Gastroesophageal sphincter (tissue), 4 donors: ENCODE measurements around the gene ZNF777. TPM values are rescaled to one million over a fixed set of nuclear protein-coding genes. Genes with fewer than 3 reads are reported as not detected.

Experiments used
- ATAC-seq: fragments of 150-250 bp; one replicate; pipeline ENCODE4 v1.9.1; 2016; ENCODE audit warnings: mild to moderate bottlenecking, moderate library complexity
- H3K27ac ChIP-seq, 4 donors: fragments of 200-600 bp; sonication (generic) in 3 of 4; 1 replicate in 3 of 4; 2 replicates in 1 of 4; pipeline ENCODE4 v1.5.1; 2016 to 2019
- H3K27me3 ChIP-seq: fragments of 200-600 bp; sonication (generic); one replicate; pipeline ENCODE4 v1.5.1; 2019
- H3K36me3 ChIP-seq, 2 donors: fragments of 200-600 bp; sonication (generic); one replicate each; pipeline ENCODE4 v1.5.1; 2019; ENCODE audit warnings: control low read depth in 1 of 2
- H3K4me1 ChIP-seq, 3 donors: fragments of 200-600 bp; sonication (generic); 1 replicate in 2 of 3; 2 replicates in 1 of 3; pipeline ENCODE4 v1.5.1; 2016 to 2019; ENCODE audit warnings: control low read depth in 2 of 3
- H3K4me3 ChIP-seq, 2 donors: fragments of 200-600 bp; sonication (generic); one replicate each; pipeline ENCODE4 v1.5.1; 2019; ENCODE audit warnings: mild to moderate bottlenecking in 1 of 2, moderate library complexity in 1 of 2
- H3K9me3 ChIP-seq, 3 donors: fragments of 200-600 bp; sonication (generic); one replicate each; pipeline ENCODE4 v1.5.1; 2017 to 2019; ENCODE audit warnings: control low read depth in 2 of 3
- EP300 ChIP-seq: sonication (generic); formaldehyde crosslinking; IDR thresholded peaks from one replicate; pipeline ENCODE4 v1.6.1; 2017; ENCODE audit warnings: antibody characterized with exemption, mild to moderate bottlenecking
- POLR2A ChIP-seq, 2 donors: fragments of 450-650 bp; IDR thresholded peaks; one replicate each; pipeline ENCODE4 v1.6.1; 2017; ENCODE audit warnings: antibody characterized with exemption in 2 of 2, mild to moderate bottlenecking in 2 of 2, moderate library complexity in 1 of 2
- POLR2AphosphoS5 ChIP-seq: sonication (generic); formaldehyde crosslinking; IDR thresholded peaks from one replicate; pipeline ENCODE4 v1.6.1; 2017; ENCODE audit warnings: antibody characterized with exemption
- whole genome bisulfite sequencing, 2 donors: methylation state at CpG; one replicate each; pipeline ENCODE4 v1.1.5; 2018; ENCODE audit warnings: low coverage in 1 of 2; 5-methylcytosine and 5-hydroxymethylcytosine counted together
- total RNA-seq, 4 donors: library from RNA; depleted of rRNA; stranded (reverse); fragments of >200 nt; gene quantifications; one replicate each; pipeline ENCODE4 v1.1.0, GENCODE V29; 2016
- TF ChIP-seq, protein P1 (sequence below), 4 experiments: fragments of 200-600 bp in 2 of 4; fragments of 450-650 bp in 2 of 4; sonication (generic) in 1 of 4; IDR thresholded peaks; one replicate each; pipeline ENCODE4 v1.5.1; 2017 to 2019; ENCODE audit warnings: antibody characterized with exemption in 4 of 4, mild to moderate bottlenecking in 2 of 4, moderate library complexity in 2 of 4

ZNF777 gene
- total RNA-seq, 4 donors from 2014 or later = 6.1 to 16.1 (median 9.9) TPM

DNA sequence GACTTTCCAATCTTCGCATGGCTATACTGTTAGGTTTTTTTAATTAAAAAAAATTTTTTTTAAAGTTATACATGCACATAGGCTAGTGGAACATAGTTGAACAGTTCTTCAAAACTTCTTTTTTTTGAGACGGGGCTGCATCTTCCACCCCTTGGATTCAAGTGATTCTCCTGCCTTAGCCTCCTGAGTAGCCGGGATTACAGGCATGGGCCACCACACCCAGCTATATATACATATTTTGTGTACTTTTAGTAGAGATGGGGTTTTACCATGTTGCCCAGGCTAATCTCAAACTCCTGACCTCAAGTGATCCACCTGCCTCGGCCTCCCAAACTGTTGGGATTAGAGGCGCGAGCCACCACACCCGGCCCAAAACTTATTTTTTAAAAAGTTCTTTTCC is 17.3 kb downstream of the ZNF777 start:
- no peaks in the 10 kb centered on the region for H3K9me3 ChIP-seq
- no peaks in the 10 kb centered on the region for H3K4me1 ChIP-seq
- WGBS, 2 donors = 90 to 97% methylated on average over 6 to 7 of the region's 7 CpGs
- no peak for ATAC-seq
- H3K27ac ChIP-seq = no peak overlapping the region
- H3K27me3 ChIP-seq = no peaks in the 10 kb centered on the region
- H3K36me3 ChIP-seq = peaks cover 0 to 59% of the 10 kb centered on the region in 2 donors
- TF ChIP-seq EP300 (no peak), POLR2AphosphoS5 (no peak), POLR2A (IDR thresholded peaks at IDR 0.05) (no peak)
- TF ChIP-seq, protein P1, sequence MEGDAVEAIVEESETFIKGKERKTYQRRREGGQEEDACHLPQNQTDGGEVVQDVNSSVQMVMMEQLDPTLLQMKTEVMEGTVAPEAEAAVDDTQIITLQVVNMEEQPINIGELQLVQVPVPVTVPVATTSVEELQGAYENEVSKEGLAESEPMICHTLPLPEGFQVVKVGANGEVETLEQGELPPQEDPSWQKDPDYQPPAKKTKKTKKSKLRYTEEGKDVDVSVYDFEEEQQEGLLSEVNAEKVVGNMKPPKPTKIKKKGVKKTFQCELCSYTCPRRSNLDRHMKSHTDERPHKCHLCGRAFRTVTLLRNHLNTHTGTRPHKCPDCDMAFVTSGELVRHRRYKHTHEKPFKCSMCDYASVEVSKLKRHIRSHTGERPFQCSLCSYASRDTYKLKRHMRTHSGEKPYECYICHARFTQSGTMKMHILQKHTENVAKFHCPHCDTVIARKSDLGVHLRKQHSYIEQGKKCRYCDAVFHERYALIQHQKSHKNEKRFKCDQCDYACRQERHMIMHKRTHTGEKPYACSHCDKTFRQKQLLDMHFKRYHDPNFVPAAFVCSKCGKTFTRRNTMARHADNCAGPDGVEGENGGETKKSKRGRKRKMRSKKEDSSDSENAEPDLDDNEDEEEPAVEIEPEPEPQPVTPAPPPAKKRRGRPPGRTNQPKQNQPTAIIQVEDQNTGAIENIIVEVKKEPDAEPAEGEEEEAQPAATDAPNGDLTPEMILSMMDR (IDR thresholded peaks at IDR 0.05) = no peak
- no peak overlapping the region for H3K4me3 ChIP-seq

DNA sequence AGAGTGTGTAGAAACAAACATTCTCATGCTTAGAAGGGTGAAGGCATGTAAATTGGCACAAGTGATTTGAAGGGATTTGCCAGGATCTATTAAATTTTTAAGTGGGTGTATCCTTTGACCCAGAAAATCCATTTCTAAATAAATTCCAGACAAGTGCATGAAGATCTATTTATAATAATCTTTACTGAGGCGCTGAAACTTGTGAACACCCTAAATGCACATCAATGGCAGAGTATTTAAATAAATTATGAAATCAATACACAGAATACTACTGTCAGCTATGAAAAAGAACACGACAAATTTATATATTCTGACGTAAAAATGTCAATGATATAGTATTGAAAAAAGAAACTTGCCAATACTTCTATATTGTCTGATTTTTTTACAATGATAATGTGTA is 17.9 kb downstream of the ZNF777 start:
- TF ChIP-seq, protein P1 (IDR thresholded peaks at IDR 0.05) = no peak
- no peak for TF ChIP-seq POLR2AphosphoS5
- TF ChIP-seq EP300 = no peak
- no peak for TF ChIP-seq POLR2A (IDR thresholded peaks at IDR 0.05)
- WGBS, 2 donors = 76 to 89% methylated on average over 3 of the region's 3 CpGs
- Histone ChIP-seq H3K4me3 (no peak overlapping the region), H3K9me3 (no peaks in the 10 kb centered on the region), H3K27ac (no peak overlapping the region), H3K27me3 (no peaks in the 10 kb centered on the region), H3K36me3 (peaks cover 0 to 53% of the 10 kb centered on the region in 2 donors), H3K4me1 (no peaks in the 10 kb centered on the region)
- ATAC-seq = no peak

DNA sequence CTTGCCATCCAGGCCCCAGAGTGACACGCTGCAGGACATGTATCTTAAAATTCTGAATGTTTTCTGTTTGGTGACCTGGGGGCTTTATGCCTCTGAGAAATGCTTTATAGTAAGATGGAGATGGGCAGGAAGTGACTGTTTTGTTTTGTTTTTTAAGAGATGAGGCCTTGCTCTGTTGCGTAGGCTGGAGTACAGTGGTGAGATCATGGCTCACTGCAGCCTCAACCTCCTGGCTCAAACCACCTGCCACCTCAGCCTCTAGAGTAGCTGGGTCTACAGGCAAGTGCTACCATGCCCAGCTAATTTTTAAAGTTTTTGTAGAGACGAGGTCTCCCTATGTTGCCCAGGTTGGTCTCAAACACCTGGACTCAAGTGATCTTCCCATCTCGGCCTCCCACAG is 20.6 kb downstream of the ZNF777 start:
- no peaks in the 10 kb centered on the region for H3K4me1 ChIP-seq
- no peak for TF ChIP-seq EP300
- TF ChIP-seq POLR2AphosphoS5 = no peak
- no peak for TF ChIP-seq POLR2A (IDR thresholded peaks at IDR 0.05)
- TF ChIP-seq, protein P1 (IDR thresholded peaks at IDR 0.05) = no peak
- H3K36me3 ChIP-seq = peaks cover 0 to 42% of the 10 kb centered on the region in 2 donors
- ATAC-seq = no peak
- H3K27ac ChIP-seq = no peak overlapping the region
- WGBS, 2 donors = 62 to 100% methylated on average over 2 of the region's 4 CpGs
- no peaks in the 10 kb centered on the region for H3K27me3 ChIP-seq
- H3K9me3 ChIP-seq = no peaks in the 10 kb centered on the region
- no peak overlapping the region for H3K4me3 ChIP-seq

DNA sequence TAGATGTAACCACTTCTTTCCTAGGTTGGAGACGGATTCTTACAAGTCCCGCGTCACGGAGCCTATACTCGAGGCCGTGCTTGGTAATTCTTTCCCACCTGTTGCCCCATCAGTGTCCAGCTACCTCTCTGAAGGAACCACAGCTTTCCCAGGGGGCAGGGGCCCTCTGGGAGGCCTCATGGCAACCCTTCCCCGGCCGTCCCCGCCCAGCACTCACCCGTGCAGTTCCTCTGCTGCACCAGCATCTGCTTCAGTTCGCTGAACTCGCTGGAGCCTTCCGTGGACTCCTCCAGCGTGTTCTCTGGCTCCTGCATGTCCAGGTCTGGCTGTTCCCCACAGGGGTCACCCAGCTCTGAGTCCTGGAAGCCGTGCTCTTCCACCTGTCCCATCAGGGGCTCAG is 24.5 kb downstream of the ZNF777 start:
- TF ChIP-seq, protein P1 (IDR thresholded peaks at IDR 0.05) = no peak
- TF ChIP-seq POLR2A (IDR thresholded peaks at IDR 0.05) (no peak), EP300 (no peak), POLR2AphosphoS5 (no peak)
- H3K36me3 ChIP-seq = peaks cover 0 to 55% of the 10 kb centered on the region in 2 donors
- H3K27ac ChIP-seq = no peak overlapping the region
- ATAC-seq = no peak
- no peaks in the 10 kb centered on the region for H3K9me3 ChIP-seq
- H3K4me3 ChIP-seq = no peak overlapping the region
- H3K27me3 ChIP-seq = no peaks in the 10 kb centered on the region
- WGBS, 2 donors = 93% methylated on average over 9 of the region's 15 CpGs; no CpG with 5 or more reads in 1 of the 2 donors
- H3K4me1 ChIP-seq = no peaks in the 10 kb centered on the region

DNA sequence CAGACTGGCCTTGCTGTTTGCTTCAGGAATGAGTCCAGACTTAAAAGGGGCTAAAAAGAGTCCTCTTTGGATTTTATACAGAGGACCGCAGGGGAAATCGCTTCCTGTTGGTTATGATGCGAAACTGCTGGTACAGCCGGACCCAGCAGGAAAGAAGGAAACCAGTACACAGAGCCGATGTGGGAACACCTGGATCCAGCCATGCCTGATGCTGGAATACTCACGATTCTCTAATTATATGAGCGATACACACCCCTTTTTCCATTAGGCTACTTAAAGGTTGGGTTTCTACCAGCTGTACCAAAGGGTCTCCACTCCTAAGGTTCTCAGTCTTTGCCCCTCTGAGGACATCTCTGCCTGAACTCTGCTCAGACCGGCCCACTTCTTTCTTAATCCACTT is 27.7 kb downstream of the ZNF777 start:
- no peak overlapping the region for H3K4me3 ChIP-seq
- H3K27me3 ChIP-seq = no peaks in the 10 kb centered on the region
- H3K9me3 ChIP-seq = no peaks in the 10 kb centered on the region
- H3K4me1 ChIP-seq = no peaks in the 10 kb centered on the region
- TF ChIP-seq POLR2A (IDR thresholded peaks at IDR 0.05) (no peak), EP300 (no peak)
- H3K27ac ChIP-seq = no peak overlapping the region
- H3K36me3 ChIP-seq = peaks cover 0 to 73% of the 10 kb centered on the region in 2 donors
- no peak for ATAC-seq
- 100% methylated on average over 4 to 6 of the region's 8 CpGs for WGBS, 2 donors
